ENCODE data around the gene NPB. TPM values are rescaled to one million over a fixed set of nuclear protein-coding genes. Genes with fewer than 3 reads are reported as not detected.
A peak's percentile ranks its signal among the peaks of the same experiment; 100 is the strongest.

NPB gene
- total and polyA plus RNA-seq, 2 of the 8 experiments (the other 6 are each of a cell fraction or from before 2014, with no cell fraction given): 1.5 to 2.5 TPM

DNA sequence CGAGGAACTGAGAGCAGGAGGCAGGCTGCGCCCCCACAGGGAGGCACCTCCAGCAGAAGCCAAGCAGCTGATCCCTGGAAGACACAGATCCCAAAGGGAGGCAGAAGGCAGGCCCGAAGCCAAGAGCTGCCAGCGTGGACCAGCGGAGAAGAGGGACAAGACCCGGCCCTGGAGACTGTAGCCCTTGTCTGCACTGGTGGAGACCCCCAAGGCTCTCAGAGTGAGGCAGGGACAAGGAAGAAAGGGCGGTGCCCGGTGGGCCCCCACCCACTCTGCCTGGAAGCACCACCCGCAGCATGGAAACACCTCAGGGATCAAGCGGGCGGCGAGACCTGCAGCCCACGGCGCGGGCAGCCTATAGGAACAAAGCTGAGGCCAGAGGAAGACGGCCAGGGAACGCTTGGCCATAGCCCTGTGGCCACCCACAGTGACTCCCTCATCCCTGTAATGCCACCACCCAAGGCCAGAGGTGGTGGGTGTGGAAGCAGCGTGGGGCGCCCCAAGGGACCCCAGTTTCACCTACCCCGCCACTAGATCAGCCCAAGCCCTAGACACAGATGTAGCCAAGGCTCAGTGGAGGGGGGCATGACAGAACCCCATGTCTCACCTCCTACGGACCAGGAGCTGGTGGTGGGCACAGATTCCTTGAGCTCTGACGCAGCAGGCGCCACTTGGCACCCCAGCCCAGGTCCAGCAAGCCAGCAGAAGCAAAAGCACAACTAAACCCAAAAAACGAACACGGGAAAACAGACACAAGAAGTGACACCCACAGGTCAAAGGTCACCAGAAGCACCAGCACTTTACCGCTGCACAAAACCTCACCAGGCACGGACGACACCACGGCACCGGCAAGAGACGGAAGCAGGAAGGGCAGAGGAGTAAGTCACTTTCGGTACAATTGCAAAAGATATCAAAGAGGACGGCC is 18.8 kb downstream of the NPB start:
- Histone ChIP-seq H3K9me3 (ENCODE audit: insufficient read depth in 2 of 2, low read depth in 1 of 2, low read length in 1 of 2) (no peaks in the 10 kb centered on the region), H3K23me2 (ENCODE audit: low read depth, low read length) (peaks cover 5% of the 10 kb centered on the region), H3K27ac (ENCODE audit: low read depth, low read length) (no peak overlapping the region), H3K36me3 (ENCODE audit: control insufficient read depth in 2 of 4, insufficient read depth in 4 of 4, low read length in 3 of 4) (peaks cover 3 to 26% (median 6%) of the 10 kb centered on the region in 4 experiments; a peak in 6 of 8 replicates), H3K79me1 (ENCODE audit: low read depth, low read length) (peaks cover 40% of the 10 kb centered on the region), H2BK12ac (ENCODE audit: low read depth, low read length) (no peak overlapping the region), H3K4me3 (ENCODE audit: extremely low read depth in 1 of 4, insufficient read depth in 2 of 4, low read depth in 3 of 4, low read length in 4 of 4) (no peak overlapping the region), H2BK15ac (ENCODE audit: low read length) (no peak overlapping the region), H3K23ac (ENCODE audit: insufficient read length) (no peak overlapping the region), H3K9ac (replicated peaks in 1 of 4; ENCODE audit: extremely low read depth in 1 of 4, low read depth in 3 of 4, low read length in 3 of 4) (no peak overlapping the region), H4K5ac (ENCODE audit: insufficient read length, low read depth, low read length) (no peak overlapping the region), H3K27me3 (replicated peaks in 1 of 4; ENCODE audit: control insufficient read depth in 3 of 4, extremely low read depth in 1 of 4, insufficient read depth in 3 of 4, low read length in 3 of 4) (no peaks in the 10 kb centered on the region), H3K18ac (ENCODE audit: extremely low read depth, low read length) (no peak overlapping the region), H4K20me1 (replicated peaks in 1 of 2; ENCODE audit: control insufficient read depth in 1 of 2, insufficient read depth in 2 of 2, low read length in 2 of 2) (peaks cover 16 to 27% of the 10 kb centered on the region in 2 experiments), H2BK5ac (ENCODE audit: low read depth, low read length) (0 out of 2 replicates have a peak overlapping the region, but pooled peaks have one; percentile 24), H2AFZ (ENCODE audit: low read length) (no peak overlapping the region), H2BK120ac (replicated peaks; ENCODE audit: low read depth, low read length) (no peak overlapping the region), H3K14ac (ENCODE audit: insufficient read length) (no peak overlapping the region), H3K4ac (replicated peaks; ENCODE audit: insufficient read length, low read depth, low read length) (no peak overlapping the region), H2AK5ac (ENCODE audit: low read depth, low read length) (no peak overlapping the region), H4K91ac (replicated peaks; ENCODE audit: insufficient read length, low read length) (no peak overlapping the region), H3K4me1 (replicated peaks in 1 of 4; ENCODE audit: control insufficient read depth in 3 of 4, insufficient read depth in 4 of 4, low read length in 3 of 4) (peaks cover 0 to 37% (median 27%) of the 10 kb centered on the region in 4 experiments; a peak in 6 of 7 replicates), H3K56ac (replicated peaks; ENCODE audit: insufficient read length, low read depth, low read length) (no peak overlapping the region), H3K4me2 (ENCODE audit: insufficient read depth in 1 of 2, low read depth in 2 of 2, low read length in 2 of 2) (no peak overlapping the region), H4K8ac (ENCODE audit: extremely low read depth, insufficient read depth, low read length) (no peak overlapping the region; the same call in 1 of the 2 replicates), H2BK20ac (ENCODE audit: low read length) (no peak overlapping the region), H3K79me2 (ENCODE audit: control insufficient read depth in 1 of 2, insufficient read depth in 2 of 2, low read length in 2 of 2) (peaks cover 7 to 77% of the 10 kb centered on the region in 2 experiments; a peak in 3 of 4 replicates)
- TF ChIP-seq HDAC6 (IDR thresholded peaks at IDR 0.05; ENCODE audit: low read depth, low read length) (no peak), SRF (IDR thresholded peaks at IDR 0.05; ENCODE audit: low read depth, low read length) (no peak)
- ChIA-PET CTCF (ENCODE audit: partially characterized antibody) (interaction anchor here (0.8 to 2.6 kb wide), 6 partner anchors 15 to 100 kb away, joined by 3 to 5 read pairs (median 3); no protein-coding TSS in a partner anchor), POLR2A (ENCODE audit: partially characterized antibody) (interaction anchor here (0.9 to 14.6 kb wide), 9 partner anchors 7 to 99 kb away, joined by 3 to 150 read pairs (median 4); partner anchors contain the start of genes PCYT2, PYCR1 and SIRT7)
- no peak for FAIRE-seq
- DNase-seq (ENCODE audit: low read depth in 1 of 2, low spot score in 2 of 2): no peak
- 95% methylated on average over 33 of the region's 33 CpGs; no CpG with 5 or more reads in 1 of the 2 experiments for WGBS, 2 experiments (ENCODE audit: extremely low coverage in 1 of 2, insufficient coverage in 1 of 2, insufficient read length in 1 of 2, insufficient replicate concordance in 2 of 2, low coverage in 1 of 2, low lambda C conversion rate in 2 of 2, missing lambda C conversion rate in 1 of 2)
